GM18870 (cell line): Measurements from ENCODE around the gene COL6A1.
"Not testable (repeated sequence)": the region's sequence is repeated elsewhere in the genome, so short reads cannot be mapped to it uniquely, and the experiment has no call there.

ENCODE experiments used
- ATAC-seq: cut with Tn5 transposase; IDR thresholded peaks from one replicate; pipeline ENCODE4 v1.9.1; 2021; ENCODE audit warnings: moderate library complexity; ENCODE audit not compliant: unreplicated experiment

COL6A1 gene

DNA sequence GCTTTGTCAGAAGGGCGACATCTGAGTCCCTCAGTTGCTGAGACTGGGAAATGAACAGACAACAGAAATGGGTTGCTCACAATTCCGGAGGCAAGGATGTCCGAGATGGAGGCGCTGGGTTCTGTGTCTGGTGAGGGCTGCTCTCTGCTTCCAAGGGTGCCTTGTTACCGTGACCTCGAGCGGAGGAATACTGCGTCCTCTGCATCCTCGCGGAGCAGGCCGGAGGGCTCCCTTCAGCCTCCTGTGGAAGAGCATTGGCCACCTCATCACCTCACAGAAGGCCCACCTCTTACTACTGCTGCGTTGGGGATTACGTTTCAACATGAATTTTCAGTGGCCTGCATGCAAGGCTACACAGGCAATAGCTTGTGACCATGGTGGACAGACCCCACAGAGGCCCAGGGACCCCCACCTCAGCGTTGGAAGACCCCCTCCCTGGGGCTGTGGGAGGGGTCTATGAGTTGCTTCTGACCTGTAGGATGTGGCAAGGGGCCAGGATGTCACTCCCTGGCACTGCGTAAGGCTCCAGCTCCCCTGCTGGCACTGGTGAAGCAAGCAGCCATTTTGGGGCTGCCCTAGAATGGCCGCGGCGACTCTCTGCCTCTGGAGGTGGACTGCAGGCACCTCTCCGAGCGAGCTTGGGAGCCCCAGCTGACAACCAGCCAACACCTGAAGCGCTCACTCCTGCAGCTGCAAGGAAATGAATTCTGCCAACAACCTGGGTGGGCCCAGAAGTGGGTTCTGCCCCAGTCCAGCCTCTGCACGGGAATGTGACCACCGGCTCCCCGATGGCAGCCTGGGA is 36.3 kb upstream of the COL6A1 start:
- ATAC-seq: no peak

DNA sequence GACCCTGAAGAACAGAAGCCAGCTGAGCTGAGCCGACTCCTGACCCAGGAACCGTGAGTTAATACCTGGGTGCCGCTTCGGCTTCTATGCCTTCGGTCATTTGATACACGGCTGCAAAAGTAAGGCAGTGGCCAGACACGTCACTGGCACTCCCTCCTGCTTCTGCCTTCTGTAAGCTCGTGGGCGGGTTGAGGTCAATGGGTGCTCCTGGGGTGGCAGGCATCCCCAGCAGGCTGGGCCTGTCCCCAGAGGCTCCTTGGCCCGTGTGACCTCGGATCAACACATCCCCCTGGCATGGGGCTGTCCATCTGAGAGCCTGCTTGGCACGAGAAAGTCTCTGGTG is 35.7 kb upstream of the COL6A1 start:
- ATAC-seq: no peak

DNA sequence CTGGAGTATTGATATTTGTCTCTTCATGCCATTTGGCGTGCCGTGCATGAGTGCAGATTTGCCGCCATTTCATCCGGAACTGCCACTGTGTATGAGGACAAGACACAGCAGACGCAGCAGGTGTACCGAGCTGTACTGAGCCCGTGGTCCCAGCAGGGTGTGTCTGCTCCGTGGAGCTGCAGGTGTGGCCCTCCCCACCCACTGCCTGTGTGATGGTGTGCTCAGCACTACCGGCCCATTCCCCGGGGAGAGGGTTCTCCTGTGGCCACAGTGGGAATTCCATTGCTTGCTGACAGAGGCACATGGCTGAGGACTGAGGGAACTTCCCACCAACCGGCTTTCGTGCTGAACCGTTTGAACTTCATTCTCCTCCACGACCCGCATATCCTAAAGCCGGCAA is 34.3 kb upstream of the COL6A1 start:
- no peak for ATAC-seq

DNA sequence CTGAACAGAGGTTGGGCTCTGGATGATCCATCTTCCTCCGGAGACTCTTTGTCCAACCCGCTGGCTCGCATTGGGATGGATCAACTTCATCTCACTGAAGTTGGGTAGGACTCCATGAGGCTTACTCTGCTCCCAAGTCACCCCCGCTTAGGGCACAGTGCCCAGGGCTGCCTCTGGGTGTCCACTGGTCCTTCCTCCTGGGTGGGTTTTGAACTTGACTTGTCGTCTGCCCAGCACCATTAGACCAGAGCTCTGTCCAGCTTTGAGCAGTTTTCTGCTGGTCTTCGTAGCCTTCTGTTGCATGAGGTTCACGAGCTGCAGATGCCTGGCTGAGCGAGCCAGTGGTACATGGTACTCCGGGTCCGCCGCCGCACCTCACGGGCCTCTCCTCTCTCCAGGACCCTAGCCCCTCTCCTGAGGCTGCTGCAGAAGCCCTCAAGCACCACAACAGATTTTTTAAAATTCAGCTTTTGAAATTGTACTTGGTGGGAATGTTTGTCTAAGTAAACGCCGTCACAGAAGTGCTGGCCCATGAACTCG is 33.8 kb upstream of the COL6A1 start:
- no peak for ATAC-seq

DNA sequence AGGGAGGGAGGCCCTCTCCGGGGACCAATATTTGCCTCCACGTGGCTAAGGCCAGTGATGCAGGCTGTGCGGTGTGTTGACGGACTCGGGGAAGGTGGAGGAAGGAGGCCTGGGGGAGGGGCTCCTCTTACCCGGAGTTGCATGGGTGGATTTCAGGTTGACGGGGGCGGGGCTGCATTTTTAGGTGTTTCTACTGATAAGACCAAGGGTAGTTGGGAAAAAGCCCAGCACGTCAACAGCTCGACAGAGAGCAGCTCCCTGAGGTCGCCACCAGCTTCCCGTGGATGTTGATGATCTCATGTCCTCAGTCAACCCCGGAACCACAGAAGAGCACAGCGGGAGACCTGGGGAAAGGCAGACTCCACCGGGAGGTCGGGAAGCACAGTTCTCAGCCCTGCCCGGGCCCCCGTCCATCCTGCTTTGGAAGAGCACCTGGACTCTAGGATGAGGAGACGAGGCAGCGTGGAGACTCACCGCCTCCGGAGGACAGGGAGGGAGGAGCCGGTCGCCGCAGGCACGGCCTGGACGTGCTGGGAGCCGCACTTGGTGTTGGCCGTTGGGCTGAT is 32.9 kb upstream of the COL6A1 start:
- no peak for ATAC-seq

DNA sequence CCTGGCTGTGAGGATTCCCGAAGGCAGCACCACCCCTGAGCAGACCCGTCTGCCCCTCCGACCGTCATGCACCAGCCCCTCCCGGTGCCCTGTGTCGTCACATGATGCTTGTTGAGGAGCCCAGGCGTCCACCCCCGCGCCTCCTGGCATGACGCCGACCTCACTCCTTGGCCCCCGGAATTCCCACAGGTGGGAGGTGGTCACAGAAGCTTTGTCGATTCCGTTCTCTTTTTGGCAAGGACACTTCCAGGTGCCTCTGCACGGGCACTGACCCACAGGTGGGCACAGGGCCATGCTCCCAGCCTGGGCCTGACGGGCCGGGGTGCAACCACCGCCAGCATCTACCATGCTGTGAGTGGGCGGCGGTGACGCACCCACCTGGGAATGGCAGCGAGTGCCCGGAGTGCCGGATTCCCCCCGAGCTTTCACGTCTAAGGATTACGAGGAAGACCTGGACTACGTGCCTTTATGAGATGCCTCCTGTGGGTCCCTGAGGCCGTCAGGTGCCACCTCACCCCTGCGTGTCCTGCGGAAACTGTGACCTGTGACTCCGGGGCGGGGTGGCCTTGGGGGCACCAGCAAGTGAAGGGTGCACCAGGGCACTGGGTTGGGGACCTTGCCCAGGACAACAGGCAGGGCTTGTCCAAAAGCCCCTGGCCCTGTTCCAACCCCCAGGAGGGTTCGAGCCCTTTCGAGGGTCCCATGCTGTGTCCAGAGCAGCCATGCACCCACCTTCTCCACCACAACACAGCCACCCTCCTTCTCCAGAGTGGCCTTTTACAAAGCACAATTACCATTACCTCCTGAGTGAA is 31.4 kb upstream of the COL6A1 start:
- no peak for ATAC-seq

DNA sequence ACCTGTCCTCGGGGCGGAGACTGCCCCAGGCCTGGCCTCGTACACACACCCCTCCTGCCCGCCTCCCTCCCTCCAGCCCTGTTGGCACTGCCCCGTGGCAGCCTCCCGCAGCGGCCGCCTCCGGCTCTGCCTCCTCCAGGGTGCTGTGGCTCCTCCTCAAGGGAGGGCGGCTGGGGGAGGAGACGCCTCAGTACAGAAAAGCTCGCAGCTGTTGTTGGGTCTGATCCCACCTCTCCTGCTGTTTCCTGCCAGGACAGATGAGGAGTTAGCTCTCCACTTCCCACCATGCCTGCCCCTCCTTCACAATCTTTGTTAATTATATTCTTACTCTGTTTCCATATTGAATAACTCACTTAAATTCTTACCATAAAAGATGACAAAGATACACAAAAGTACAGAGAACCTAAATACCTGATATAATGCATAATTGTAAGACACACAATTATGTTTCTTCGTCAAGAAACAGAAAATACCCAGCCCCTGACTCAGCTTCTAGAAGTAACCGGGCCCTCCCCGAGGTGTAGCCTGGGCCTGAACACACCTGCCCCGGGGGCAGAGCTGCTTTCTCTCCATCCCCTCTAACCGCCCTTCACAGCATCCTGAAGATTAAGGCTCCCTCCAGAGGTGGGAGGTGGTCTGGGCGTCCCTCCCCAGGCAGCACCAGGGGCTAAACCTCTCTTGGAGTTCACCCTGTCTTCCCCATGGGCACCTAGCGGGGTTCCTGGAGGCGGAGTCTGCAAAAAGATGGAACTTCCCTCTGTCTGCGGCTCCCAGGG is 30.6 kb upstream of the COL6A1 start:
- ATAC-seq: no peak

DNA sequence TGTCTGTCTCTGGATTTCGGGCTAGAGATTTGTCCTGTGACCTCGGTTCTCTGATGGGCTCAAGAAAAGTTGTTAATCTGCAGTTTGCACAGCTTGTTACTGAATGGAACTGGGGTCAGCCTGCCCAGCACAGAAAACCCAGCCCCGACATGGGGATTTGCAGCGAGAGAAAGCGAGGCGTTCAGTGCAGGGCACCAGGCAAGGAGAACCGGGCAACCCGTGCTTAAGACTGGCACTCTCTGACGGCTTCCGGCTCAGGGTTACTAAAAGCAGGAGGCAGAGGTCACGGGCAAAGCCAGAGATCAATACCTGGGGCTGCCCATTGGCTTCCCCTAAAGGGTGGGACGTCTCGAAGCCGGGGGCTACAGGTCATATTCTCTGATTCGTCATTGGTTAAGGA is 29.9 kb upstream of the COL6A1 start:
- ATAC-seq: no peak

DNA sequence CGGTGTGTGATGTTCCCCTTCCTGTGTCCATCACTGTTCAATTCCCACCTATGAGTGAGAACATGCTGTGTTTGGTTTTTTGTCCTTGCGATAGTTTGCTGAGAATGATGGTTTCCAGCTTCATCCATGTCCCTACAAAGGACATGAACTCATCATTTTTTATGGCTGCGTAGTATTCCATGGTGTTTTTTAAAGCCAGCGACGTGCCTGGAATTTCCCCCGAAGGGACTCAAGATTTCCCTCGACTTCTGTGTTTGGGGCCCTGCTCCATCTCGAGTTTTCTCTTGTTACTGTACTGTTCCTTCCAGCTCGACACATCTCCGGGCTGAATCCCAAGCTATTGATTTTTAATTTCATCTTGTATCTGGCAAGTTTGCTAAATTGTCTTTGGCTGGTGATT is 29.0 kb upstream of the COL6A1 start:
- ATAC-seq: not testable (repeated sequence)

DNA sequence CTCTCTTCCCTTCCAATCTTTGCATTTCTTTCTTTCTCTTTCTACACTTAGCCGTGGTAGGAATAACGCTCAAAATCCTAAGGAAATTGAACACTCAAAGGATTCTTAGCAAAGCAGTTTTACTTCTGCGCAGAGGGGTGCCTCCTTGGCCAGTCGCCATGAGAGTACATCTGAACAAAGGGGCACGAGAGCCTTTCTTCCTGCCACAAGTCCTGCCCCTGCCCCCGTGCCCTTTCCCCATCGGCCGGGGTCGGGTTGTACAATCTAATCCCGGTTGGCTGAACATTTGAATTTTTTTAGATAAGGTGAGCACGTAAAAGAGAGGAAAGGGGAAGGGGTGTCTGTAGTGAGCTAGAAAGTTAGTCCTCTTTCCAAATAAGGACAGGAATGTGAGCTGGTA is 28.6 kb upstream of the COL6A1 start:
- ATAC-seq: no peak

DNA sequence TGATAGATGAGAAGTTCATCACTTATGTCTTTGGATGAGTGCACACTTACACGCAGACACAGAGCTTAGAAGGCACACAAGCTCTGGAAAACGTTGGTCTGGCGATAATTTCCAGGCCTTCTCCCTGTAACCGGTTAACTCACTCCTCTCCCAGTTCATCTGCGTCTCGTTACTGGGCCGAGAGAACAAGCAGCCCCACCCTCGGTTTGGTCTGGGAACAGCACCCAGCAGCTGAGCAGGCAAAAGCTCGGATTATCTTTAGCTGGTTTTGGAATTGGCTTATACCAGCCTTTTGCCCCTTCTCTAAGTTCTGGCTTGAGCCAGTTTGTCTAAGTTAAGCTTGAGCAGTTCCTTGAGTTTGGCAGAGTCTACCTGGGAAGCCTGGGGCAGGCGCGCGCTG is 27.3 kb upstream of the COL6A1 start:
- ATAC-seq: no peak

DNA sequence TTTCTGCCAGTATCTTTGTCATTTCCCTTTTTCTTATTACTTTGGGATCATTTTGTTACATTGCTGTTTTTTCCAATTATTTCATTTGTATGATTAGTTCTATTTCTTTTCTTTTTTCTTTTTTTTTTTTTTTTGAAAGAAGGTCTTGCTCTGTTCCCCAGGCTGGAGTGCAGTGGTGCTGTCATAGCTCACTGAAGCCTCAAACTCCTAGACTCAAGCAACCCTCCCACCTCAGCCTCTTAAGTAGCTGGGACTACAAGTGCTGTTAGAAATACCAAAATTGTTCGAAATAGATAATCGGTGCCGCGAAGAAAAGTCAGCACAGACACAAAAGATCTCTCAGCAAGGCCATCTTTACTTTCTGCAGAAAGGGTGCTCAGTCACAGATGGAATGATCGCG is 26.6 kb upstream of the COL6A1 start:
- no peak for ATAC-seq

DNA sequence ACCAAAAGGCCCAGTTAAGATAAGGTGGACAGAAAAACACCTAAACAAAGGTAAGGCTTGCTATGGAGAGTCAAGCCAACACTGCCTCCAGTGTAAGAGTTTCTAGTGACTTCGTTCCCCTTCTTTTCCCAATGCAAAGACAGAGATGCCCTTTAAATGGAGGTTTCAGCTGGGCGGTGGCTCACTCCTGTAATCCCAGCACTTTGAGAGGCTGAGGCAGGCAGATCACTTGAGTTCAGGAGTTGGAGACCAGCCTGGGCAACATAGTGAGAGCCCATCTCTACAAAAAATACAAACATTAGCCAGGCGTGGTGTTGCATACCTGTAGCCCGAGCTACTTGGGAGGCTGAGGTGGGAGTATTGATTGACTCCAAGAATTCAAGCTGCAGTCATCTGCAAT is 24.0 kb upstream of the COL6A1 start:
- no peak for ATAC-seq

DNA sequence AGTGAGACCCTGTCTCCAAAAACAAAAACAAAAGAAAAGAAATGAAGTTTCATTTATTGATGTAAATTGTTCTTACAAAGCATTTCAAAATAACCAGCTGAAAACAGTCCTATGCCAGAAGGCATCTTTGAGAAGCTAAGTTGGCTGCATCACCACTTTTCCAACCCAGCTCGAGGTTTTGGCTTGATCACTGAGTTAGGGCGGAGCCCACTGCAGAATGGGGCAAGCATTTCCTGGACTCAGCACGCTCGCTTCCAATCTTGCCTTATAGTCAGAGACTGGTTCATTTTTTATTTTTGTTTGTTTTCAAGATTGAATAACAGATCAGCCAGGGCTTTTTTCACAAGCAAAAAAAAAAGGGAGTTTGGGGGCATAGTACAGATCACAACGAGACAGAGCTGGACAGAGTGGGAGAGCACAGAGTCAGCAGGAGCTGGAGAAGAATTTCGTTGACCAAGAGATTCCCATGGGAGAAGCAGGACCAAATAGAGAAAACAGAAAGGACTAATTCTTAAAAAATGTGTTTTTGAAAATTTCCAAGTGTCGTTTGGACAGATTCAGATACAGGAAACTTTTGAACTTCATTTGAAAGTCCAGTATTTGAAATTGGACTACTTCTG is 23.5 kb upstream of the COL6A1 start:
- no peak for ATAC-seq

DNA sequence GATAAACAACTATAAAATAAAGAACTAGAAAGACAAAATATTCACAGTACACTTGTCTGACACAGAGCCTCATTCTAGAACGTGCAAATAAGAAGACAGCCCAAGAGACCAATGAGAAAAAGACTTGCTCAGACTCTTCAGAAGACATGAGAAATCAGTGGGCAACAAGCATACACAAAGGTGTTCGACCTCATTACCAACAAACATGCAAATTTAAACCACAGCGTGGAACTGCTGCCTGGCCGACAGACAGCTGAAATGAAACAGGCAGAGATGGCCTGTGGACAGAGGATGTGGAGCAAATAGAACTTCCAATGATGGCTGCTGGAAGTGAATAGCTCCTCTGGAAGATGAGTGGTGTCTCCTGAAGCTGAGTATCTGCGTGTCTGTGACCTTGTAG is 22.4 kb upstream of the COL6A1 start:
- ATAC-seq: no peak

DNA sequence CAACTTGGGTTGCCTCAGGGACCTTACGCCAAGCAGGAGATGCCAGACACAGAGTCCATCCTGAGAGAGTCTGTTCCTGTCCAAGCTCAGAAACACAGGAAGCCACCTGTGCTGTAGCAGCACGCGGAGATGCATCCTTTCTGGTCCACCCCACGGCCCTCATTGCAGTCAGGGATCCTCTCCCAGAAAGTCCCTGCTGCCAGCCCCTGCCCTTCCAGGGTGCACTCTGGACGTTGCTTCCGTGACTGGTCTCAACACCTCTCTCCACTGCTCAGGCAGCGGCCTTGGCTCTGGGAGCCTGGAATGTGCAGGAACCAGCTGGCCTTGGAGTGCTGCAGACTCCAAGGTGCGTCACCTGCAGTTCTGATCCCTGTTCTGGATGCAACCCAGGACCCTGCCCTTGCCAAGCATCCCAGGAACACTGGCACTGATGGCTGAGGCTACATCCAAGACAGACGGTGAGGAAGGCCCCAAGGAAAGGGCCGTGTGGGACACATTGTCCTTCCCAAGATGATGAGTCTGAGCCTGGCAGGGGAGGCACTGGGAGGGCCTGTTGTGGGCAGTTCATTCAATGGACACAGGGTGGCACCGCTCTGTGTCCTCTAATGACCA is 21.7 kb upstream of the COL6A1 start:
- no peak for ATAC-seq

DNA sequence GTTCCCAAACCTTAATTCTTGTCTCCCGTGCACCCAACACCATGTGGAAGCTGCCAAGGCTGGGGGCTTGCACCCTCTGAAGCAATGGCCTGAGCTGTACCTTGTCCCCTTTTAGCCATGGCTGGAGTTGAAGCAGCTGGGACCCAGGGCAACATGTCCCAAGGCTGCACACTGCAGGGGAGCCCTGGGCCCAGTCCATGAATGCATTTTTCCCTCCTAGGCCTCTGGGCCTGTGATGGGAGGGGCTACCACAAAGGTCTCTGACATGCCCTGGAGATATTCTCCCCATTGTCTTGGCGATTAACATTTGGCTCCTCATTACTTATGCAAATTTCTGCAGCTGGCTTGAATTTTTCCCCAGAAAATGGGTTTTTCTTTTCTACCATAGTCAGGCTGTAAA is 20.2 kb upstream of the COL6A1 start:
- ATAC-seq: not testable (repeated sequence)

DNA sequence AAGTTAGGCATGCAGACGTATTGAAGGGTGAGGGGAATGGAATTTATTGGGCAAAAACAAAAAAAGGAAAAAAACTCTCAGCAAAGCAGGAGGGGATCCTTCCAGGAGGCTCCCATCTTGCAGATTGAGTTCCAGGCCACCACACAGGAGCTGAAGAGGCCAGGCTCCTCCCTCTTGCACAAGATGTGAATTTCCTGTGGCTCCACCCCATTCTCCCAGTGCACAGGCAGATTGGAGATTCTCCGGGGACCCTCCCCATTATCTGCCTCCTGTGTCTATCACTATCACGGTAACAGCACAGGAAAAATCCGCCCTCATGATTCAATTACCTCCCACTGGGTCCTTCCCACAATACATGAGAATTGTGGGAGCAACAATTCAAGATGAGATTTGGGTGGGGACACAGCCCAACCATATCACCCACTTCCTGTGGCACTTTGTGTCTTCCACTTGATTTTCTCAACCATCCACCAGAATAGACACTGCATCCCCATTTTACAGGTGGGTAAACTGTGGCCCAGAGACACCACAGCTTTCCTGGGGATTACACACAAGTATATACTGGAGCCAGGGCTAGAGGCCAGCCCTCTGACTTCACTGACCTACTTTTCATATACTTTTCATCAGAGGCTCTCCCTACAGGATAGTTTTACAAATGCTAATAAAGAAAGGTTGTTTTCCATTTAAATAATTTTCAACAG is 18.9 kb upstream of the COL6A1 start:
- no peak for ATAC-seq

DNA sequence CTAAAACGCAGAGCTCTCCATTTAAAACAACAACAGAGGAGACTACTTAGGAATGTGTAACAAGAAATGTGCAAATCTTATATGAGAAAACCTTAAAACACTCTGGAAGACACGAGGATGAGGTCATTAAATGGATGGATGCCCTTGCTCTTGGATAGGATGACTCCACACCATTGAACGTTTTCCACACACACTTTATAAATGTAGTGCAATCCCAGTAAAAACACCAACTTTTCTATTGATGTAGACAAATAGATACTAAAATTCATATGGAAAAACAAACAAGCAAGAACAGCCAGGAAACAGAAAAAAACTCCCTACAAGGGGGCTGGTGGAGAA is 18.4 kb upstream of the COL6A1 start:
- ATAC-seq: no peak

DNA sequence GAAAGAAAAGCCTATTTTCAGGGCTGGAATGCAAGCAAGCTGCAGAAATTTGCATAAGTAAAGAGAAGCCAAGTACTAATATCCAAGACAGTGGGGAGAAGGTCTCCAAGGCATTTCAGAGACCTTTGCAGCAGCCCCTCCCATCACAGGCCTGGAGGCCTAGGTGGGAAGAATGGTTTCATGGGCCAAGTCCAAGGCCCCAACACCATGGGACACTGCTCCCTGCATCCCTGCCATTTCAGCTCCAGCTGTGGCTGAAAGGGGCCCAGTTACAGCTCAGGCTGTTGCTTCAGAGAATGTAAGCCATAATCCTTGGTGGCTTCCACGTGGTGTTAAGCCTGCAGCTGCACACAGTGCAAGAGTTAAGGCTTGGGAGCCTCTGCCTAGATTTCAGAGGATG is 16.9 kb upstream of the COL6A1 start:
- ATAC-seq: no peak
